Common myeloid progenitor, CD34-positive (primary cell): ENCODE data around the gene BTBD10.
"Not testable (repeated sequence)": the region's sequence is repeated elsewhere in the genome, so short reads cannot be mapped to it uniquely, and the experiment has no call there.

Experiments
- CTCF ChIA-PET: fragments of 350-600 bp; sonication (Branson Sonifier 250); formaldehyde crosslinking; loops from one replicate; lab custom pipeline; 2021; ENCODE audit warnings: antibody characterized with exemption; lab: Charles Lee
- POLR2A ChIA-PET: fragments of 350-600 bp; sonication (Branson Sonifier 250); formaldehyde crosslinking; loops from one replicate; lab custom pipeline; 2021; ENCODE audit warnings: antibody characterized with exemption; lab: Charles Lee
- DNase-seq, 3 donors: peaks; one replicate each; pipeline versions ENCODE4 v3.0.0 to v3.0.0-alpha.2; 2013
- H3K27ac ChIP-seq, 2 experiments: 1 replicate in 1 of 2; 2 replicates in 1 of 2; pipeline ENCODE4 v1.7.0; 2013; ENCODE audit warnings: inconsistent platforms in 2 of 2, low read length in 2 of 2, mild to moderate bottlenecking in 2 of 2, low read depth in 1 of 2, moderate library complexity in 1 of 2; ENCODE audit not compliant: severe bottlenecking in 2 of 2, insufficient read depth in 1 of 2, poor library complexity in 1 of 2
- H3K27me3 ChIP-seq, 5 experiments: replicated peaks in 2 of 5; 1 replicate in 3 of 5; 2 replicates in 2 of 5; pipeline versions ENCODE4 v1.6.1 to v1.7.0; 2013; ENCODE audit warnings: low read length in 4 of 5, mild to moderate bottlenecking in 2 of 5, moderate library complexity in 2 of 5, inconsistent platforms in 1 of 5; ENCODE audit not compliant: insufficient read depth in 5 of 5, control insufficient read depth in 4 of 5
- H3K36me3 ChIP-seq, 4 experiments: 1 replicate in 2 of 4; 2 replicates in 2 of 4; pipeline versions ENCODE4 v1.6.1 to v1.7.0; 2013; ENCODE audit warnings: low read length in 3 of 4, control low read depth in 1 of 4, mild to moderate bottlenecking in 1 of 4; ENCODE audit not compliant: control insufficient read depth in 4 of 4, insufficient read depth in 4 of 4
- H3K4me1 ChIP-seq, 4 experiments: 1 replicate in 3 of 4; 2 replicates in 1 of 4; pipeline versions ENCODE4 v1.6.1 to v1.7.1; 2013; ENCODE audit warnings: low read length in 3 of 4, mild to moderate bottlenecking in 3 of 4, control low read depth in 1 of 4, inconsistent platforms in 1 of 4, moderate library complexity in 1 of 4; ENCODE audit not compliant: control insufficient read depth in 4 of 4, insufficient read depth in 4 of 4; ENCODE audit errors: control extremely low read depth in 1 of 4
- H3K4me3 ChIP-seq, 7 experiments: 1 replicate in 4 of 7; 2 replicates in 3 of 7; pipeline versions ENCODE4 v1.5.1 to v1.7.0; 2013; ENCODE audit warnings: mild to moderate bottlenecking in 7 of 7, low read length in 6 of 7, moderate library complexity in 6 of 7, inconsistent platforms in 2 of 7, low read depth in 2 of 7, control low read depth in 1 of 7; ENCODE audit not compliant: insufficient read depth in 4 of 7, control insufficient read depth in 1 of 7; ENCODE audit errors: extremely low read depth in 1 of 7
- H3K9me3 ChIP-seq, 5 experiments: 1 replicate in 4 of 5; 2 replicates in 1 of 5; pipeline versions ENCODE4 v1.6.1 to v1.7.1; 2013; ENCODE audit warnings: low read length in 4 of 5, mild to moderate bottlenecking in 2 of 5, inconsistent platforms in 1 of 5, low read depth in 1 of 5, moderate library complexity in 1 of 5; ENCODE audit not compliant: control insufficient read depth in 4 of 5, insufficient read depth in 2 of 5; ENCODE audit errors: control extremely low read depth in 1 of 5
- WGBS: methylation state at CpG from one replicate; pipeline ENCODE4 v1.1.5; 2013; ENCODE audit not compliant: insufficient coverage; 5-methylcytosine and 5-hydroxymethylcytosine counted together

The BTBD10 gene

DNA sequence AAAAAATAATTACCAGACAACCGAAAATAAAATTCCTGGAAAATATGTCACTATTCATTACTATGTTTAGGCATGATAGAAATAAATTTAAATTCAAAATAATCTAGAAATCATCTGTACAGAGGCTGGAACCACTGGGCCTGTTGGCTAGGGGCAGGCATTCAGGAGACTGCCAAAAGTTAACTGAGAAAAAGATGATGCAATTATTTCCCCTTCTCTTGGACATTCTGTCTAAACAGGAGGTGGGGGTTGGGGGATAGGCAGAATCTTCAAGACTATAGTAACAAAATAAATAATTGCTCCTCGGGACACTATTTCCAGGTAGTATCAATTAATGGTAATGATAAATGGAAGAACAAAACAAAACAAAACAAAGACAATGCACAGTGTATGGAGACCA is 14.1 kb downstream of the BTBD10 start:
- Histone ChIP-seq H3K4me3 (no peak overlapping the region), H3K9me3 (peaks cover 0 to 25% (median 6%) of the 10 kb centered on the region in 5 experiments), H3K36me3 (peaks cover 2 to 9% (median 4%) of the 10 kb centered on the region in 4 experiments), H3K27ac (no peak overlapping the region), H3K4me1 (peaks cover 0 to 11% (median 3%) of the 10 kb centered on the region in 4 experiments), H3K27me3 (no peaks in the 10 kb centered on the region)
- ChIA-PET CTCF (no interaction called here), POLR2A (no interaction called here)
- peak; percentile 7 to 68 (median 33) for DNase-seq
- no CpG with 5 or more reads among the region's 2 CpGs for WGBS

DNA sequence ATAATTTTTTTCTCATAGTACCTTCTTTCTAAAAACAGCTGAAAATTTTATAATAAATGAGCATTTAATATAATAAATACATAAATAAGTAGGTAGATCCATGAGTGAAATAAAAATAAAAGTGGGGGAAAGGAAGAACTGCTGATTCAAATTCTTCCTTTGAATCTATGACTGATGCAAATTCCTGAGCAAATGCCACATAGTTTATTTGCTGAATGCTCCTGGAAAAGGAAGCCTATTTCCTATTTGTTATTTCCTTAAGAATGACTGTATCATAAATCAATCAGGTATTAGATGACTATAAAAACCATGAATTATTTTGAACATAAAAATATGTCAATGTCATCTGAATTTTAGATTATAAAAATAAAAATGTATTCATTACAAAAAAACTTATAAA is 16.6 kb downstream of the BTBD10 start:
- Histone ChIP-seq H3K4me1 (peaks cover 0 to 11% (median 3%) of the 10 kb centered on the region in 4 experiments), H3K9me3 (peaks cover 0 to 16% (median 6%) of the 10 kb centered on the region in 5 experiments), H3K27ac (no peak overlapping the region), H3K27me3 (no peaks in the 10 kb centered on the region), H3K36me3 (peaks cover 2 to 6% (median 3%) of the 10 kb centered on the region in 4 experiments), H3K4me3 (no peak overlapping the region)
- CTCF ChIA-PET, result no interaction called here
- no peak for DNase-seq
- POLR2A ChIA-PET, result no interaction called here

GRCh38 chr11:13445588-13445987 is 17.4 kb downstream of the BTBD10 start:
- peaks cover 0 to 11% (median 3%) of the 10 kb centered on the region in 4 experiments for H3K4me1 ChIP-seq
- H3K4me3 ChIP-seq, result no peak overlapping the region
- peaks cover 0 to 2% (median 0%) of the 10 kb centered on the region in 4 experiments for H3K36me3 ChIP-seq
- POLR2A ChIA-PET, result no interaction called here
- peaks cover 0 to 8% (median 0%) of the 10 kb centered on the region in 5 experiments for H3K9me3 ChIP-seq
- no peak overlapping the region for H3K27ac ChIP-seq
- CTCF ChIA-PET, result no interaction called here
- no peak for DNase-seq
- no peaks in the 10 kb centered on the region for H3K27me3 ChIP-seq
- no CpG with 5 or more reads among the region's 2 CpGs for WGBS

- H3K27ac ChIP-seq, result no peak overlapping the region
- peaks cover 0 to 3% (median 0%) of the 10 kb centered on the region in 4 experiments for H3K4me1 ChIP-seq
- peaks cover 0 to 2% (median 0%) of the 10 kb centered on the region in 4 experiments for H3K36me3 ChIP-seq
- ChIA-PET POLR2A (no interaction called here), CTCF (no interaction called here)
- no peaks in the 10 kb centered on the region for H3K9me3 ChIP-seq
- no peak for DNase-seq
- H3K27me3 ChIP-seq, result no peaks in the 10 kb centered on the region
- no peak overlapping the region for H3K4me3 ChIP-seq
- WGBS, result 98% methylated on average over 7 of the region's 8 CpGs
These were observed 22.7 kb downstream of the BTBD10 start for GRCh38 chr11:13440100-13440855.

- POLR2A ChIA-PET, result no interaction called here
- Histone ChIP-seq H3K9me3 (peaks cover 0 to 2% (median 0%) of the 10 kb centered on the region in 5 experiments), H3K4me3 (no peak overlapping the region), H3K27ac (no peak overlapping the region), H3K27me3 (no peaks in the 10 kb centered on the region), H3K36me3 (peaks cover 0 to 2% (median 0%) of the 10 kb centered on the region in 4 experiments), H3K4me1 (peaks cover 0 to 3% (median 0%) of the 10 kb centered on the region in 4 experiments)
- CTCF ChIA-PET, result no interaction called here
- no peak for DNase-seq
- no CpG with 5 or more reads among the region's 1 CpG for WGBS
These were observed 24.7 kb downstream of the BTBD10 start for GRCh38 chr11:13438291-13438690.

- H3K36me3 ChIP-seq, H3K27ac ChIP-seq, H3K4me3 ChIP-seq, H3K27me3 ChIP-seq, H3K9me3 ChIP-seq, H3K4me1 ChIP-seq, POLR2A ChIA-PET, CTCF ChIA-PET, DNase-seq: not testable (repeated sequence)
- 95% methylated on average over 7 of the region's 7 CpGs for WGBS
These were observed 26.2 kb downstream of the BTBD10 start for GRCh38 chr11:13436836-13437235.
